Smooth muscle cell (in vitro differentiated cells): ENCODE measurements around the gene CD72. TPM values are rescaled to one million over a fixed set of nuclear protein-coding genes. Genes with fewer than 3 reads are reported as not detected.

Experiments
- DNase-seq: peaks from one replicate; lab custom pipeline; 2025; ENCODE audit not compliant: unreplicated experiment; lab: John Stamatoyannopoulos, UW
- H2AFZ ChIP-seq: fragments of 200-600 bp; sonication (generic); 2 replicates; pipeline ENCODE4 v1.6.0; 2016; ENCODE audit warnings: antibody characterized with exemption, low read depth, mild to moderate bottlenecking
- H3F3A ChIP-seq: fragments of 200-600 bp; sonication (generic); 2 replicates; pipeline ENCODE4 v1.6.0; 2017; ENCODE audit warnings: antibody characterized with exemption, low read depth
- H3K27ac ChIP-seq: fragments of 200-600 bp; sonication (generic); 2 replicates; pipeline ENCODE4 v1.5.1; 2016; ENCODE audit warnings: low read depth, mild to moderate bottlenecking
- H3K27me3 ChIP-seq: fragments of 200-600 bp; sonication (generic); 2 replicates; pipeline ENCODE4 v1.6.1; 2016; ENCODE audit warnings: low read depth, mild to moderate bottlenecking
- H3K36me3 ChIP-seq: fragments of 200-600 bp; sonication (generic); 2 replicates; pipeline ENCODE4 v1.5.1; 2016; ENCODE audit warnings: low read depth
- H3K4me1 ChIP-seq: fragments of 200-600 bp; sonication (generic); 2 replicates; pipeline ENCODE4 v1.5.1; 2016; ENCODE audit warnings: low read depth
- H3K4me2 ChIP-seq: fragments of 200-600 bp; sonication (generic); 2 replicates; pipeline ENCODE4 v1.6.0; 2016; ENCODE audit warnings: mild to moderate bottlenecking
- H3K4me3 ChIP-seq: fragments of 200-600 bp; sonication (generic); 2 replicates; pipeline ENCODE4 v1.5.1; 2016; ENCODE audit warnings: mild to moderate bottlenecking
- H3K79me2 ChIP-seq: fragments of 200-600 bp; sonication (generic); 2 replicates; pipeline ENCODE4 v1.6.0; 2016; ENCODE audit warnings: low read depth, mild to moderate bottlenecking
- H3K9ac ChIP-seq: fragments of 200-600 bp; sonication (generic); 2 replicates; pipeline ENCODE4 v1.6.0; 2016; ENCODE audit warnings: low read depth
- H3K9me3 ChIP-seq: fragments of 200-600 bp; sonication (generic); replicated peaks from 2 replicates; pipeline ENCODE4 v1.5.1; 2016; ENCODE audit warnings: low read depth
- H4K20me1 ChIP-seq: fragments of 200-600 bp; sonication (generic); 2 replicates; pipeline ENCODE4 v1.6.0; 2016; ENCODE audit warnings: low read depth
- WGBS: methylation state at CpG from one replicate; pipeline ENCODE4 v1.1.7; 2016; ENCODE audit warnings: low lambda C conversion rate; 5-methylcytosine and 5-hydroxymethylcytosine counted together
- polyA plus RNA-seq: library from polyadenylated mRNA; unstranded; fragments of >200 nt; fragmentation: Nextera tagmentation; extraction: Ambion mirVana; gene quantifications from 2 replicates; pipeline ENCODE4 v1.2.1, GENCODE V29; 2016
- total RNA-seq: library from RNA; depleted of rRNA; stranded (reverse); fragments of >200 nt; gene quantifications from 2 replicates; pipeline ENCODE4 v1.2.3, GENCODE V29; 2014
- TF ChIP-seq, protein P1 (sequence below): fragments of 200-600 bp; sonication (generic); IDR thresholded peaks from 2 replicates; pipeline ENCODE4 v1.5.1; 2017; ENCODE audit warnings: borderline replicate concordance, mild to moderate bottlenecking, antibody characterized with exemption; ENCODE audit not compliant: insufficient read depth, poor library complexity, severe bottlenecking

CD72 gene
- total and polyA plus RNA-seq, 2 experiments from 2014 or later: 0.45 to 2.9 TPM

DNA sequence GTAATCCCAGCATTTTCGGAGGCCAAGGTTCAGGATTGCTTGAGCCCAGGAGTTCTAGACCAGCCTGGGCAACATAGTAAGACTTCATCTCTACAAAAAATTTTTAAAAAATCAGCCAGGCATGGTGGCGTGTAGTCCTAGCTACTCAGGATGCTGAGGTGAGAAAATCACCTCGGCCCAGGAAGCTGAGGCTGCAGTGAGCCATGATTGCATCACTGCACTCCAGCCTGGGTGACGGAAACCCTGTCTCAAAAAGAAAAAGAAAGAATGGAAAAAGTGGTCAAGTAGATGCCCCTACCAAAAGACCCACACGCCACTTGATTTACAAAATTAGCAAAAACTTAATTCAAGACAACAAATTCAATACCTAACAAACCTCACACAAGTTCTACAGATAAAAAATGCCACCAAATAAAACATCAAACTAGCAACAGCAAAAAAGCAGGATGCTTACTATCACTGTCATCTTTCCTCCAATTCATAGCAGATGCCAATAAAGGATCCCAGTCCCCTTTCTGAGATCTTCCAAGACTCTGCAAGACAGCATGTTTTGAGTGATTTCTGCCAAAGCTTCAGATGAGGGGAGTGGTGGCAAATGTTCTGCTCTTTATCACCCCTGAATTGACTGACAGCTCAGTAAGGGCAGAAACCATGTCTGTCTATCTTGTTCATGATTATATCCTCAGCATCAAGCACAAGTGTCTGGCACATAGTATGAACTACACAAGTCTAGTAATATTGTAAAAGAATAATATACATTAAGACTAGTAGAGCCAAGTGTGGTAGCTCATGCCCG lies 47.3 kb downstream of the CD72 start:
- no peak overlapping the region for H3K4me2 ChIP-seq
- H3K36me3 ChIP-seq: no peaks in the 10 kb centered on the region
- no peak overlapping the region for H2AFZ ChIP-seq
- H3K79me2 ChIP-seq: no peaks in the 10 kb centered on the region
- H4K20me1 ChIP-seq: no peaks in the 10 kb centered on the region
- no peaks in the 10 kb centered on the region for H3K9me3 ChIP-seq
- H3K4me3 ChIP-seq: no peak overlapping the region
- no peak overlapping the region for H3K9ac ChIP-seq
- H3K27me3 ChIP-seq: no peaks in the 10 kb centered on the region
- DNase-seq: no peak
- WGBS: 85% methylated on average over 6 of the region's 6 CpGs
- no peaks in the 10 kb centered on the region for H3F3A ChIP-seq
- no peak overlapping the region for H3K27ac ChIP-seq
- TF ChIP-seq, protein P1, sequence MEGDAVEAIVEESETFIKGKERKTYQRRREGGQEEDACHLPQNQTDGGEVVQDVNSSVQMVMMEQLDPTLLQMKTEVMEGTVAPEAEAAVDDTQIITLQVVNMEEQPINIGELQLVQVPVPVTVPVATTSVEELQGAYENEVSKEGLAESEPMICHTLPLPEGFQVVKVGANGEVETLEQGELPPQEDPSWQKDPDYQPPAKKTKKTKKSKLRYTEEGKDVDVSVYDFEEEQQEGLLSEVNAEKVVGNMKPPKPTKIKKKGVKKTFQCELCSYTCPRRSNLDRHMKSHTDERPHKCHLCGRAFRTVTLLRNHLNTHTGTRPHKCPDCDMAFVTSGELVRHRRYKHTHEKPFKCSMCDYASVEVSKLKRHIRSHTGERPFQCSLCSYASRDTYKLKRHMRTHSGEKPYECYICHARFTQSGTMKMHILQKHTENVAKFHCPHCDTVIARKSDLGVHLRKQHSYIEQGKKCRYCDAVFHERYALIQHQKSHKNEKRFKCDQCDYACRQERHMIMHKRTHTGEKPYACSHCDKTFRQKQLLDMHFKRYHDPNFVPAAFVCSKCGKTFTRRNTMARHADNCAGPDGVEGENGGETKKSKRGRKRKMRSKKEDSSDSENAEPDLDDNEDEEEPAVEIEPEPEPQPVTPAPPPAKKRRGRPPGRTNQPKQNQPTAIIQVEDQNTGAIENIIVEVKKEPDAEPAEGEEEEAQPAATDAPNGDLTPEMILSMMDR: no peak
- no peaks in the 10 kb centered on the region for H3K4me1 ChIP-seq

DNA sequence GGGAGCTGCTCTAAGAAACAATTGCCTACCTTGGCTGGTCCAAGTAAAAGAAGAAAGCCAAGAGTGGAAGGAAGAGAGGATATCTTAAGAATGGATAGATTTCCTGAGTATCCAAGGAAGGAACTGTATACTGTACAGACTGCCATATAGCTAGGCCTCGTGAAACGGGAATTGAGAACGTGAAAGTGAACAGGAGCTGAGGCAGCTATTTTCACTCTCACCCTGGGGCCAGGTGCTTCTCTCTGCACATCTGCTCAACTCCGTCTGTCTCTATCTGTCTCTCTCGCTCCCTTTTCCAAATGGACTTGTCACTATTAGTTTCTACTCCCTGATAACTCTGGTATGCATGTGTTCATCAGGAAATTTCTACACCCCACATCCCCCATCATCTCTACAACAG lies 49.0 kb downstream of the CD72 start:
- Histone ChIP-seq H3F3A (no peaks in the 10 kb centered on the region), H3K4me3 (no peak overlapping the region), H2AFZ (no peak overlapping the region), H3K9me3 (no peaks in the 10 kb centered on the region), H3K4me1 (no peaks in the 10 kb centered on the region), H3K36me3 (no peaks in the 10 kb centered on the region), H4K20me1 (no peaks in the 10 kb centered on the region), H3K9ac (no peak overlapping the region), H3K27me3 (no peaks in the 10 kb centered on the region), H3K79me2 (no peaks in the 10 kb centered on the region), H3K27ac (no peak overlapping the region), H3K4me2 (no peak overlapping the region)
- TF ChIP-seq, protein P1: no peak
- DNase-seq: no peak
- WGBS: 85% methylated on average over 5 of the region's 5 CpGs

DNA sequence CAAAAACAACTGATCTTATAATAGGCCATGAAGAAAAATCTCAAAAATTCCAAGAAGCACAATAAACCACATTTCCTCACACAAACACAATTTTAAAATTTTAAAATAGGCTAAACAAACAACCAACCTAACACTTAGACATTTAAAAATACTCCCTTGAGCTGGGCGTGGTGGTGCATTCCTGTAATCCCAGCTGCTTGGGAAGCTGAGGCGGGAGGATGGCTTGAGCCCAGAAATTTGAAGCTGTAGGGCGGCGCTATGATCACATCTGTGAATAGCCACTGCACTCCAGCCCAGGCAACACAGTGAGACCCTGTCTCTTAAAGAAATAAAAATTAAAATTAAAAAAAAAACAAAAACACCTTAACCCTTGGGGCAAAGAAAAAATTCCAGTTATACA lies 50.0 kb downstream of the CD72 start:
- Histone ChIP-seq H3F3A (no peaks in the 10 kb centered on the region), H3K36me3 (no peaks in the 10 kb centered on the region), H3K9me3 (no peaks in the 10 kb centered on the region), H2AFZ (no peak overlapping the region), H3K4me2 (no peak overlapping the region), H3K79me2 (no peaks in the 10 kb centered on the region), H3K4me3 (no peak overlapping the region), H3K4me1 (no peaks in the 10 kb centered on the region), H3K9ac (no peak overlapping the region), H4K20me1 (no peaks in the 10 kb centered on the region), H3K27ac (no peak overlapping the region), H3K27me3 (no peaks in the 10 kb centered on the region)
- WGBS: 95% methylated on average over 4 of the region's 4 CpGs
- DNase-seq: no peak
- TF ChIP-seq, protein P1: no peak

DNA sequence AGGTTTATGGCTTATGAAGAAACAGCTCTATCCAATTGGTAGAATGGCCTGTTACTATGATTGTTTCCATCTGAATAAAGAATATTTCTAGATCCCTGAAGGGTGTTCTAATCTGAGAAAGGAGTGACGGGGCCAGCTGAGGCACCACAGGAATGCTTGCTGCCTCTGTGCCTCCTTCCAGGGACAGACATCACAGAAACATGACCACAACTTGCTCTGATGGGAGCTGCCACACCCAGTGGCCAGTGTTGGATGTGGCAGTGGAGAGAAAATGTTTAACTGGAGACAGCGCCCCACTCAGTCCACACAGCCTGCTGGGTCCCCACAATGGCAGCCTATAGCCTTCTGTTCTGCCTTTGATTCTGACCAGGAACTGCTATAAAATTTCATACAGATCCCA lies 51.8 kb downstream of the CD72 start:
- Histone ChIP-seq H3K27ac (no peak overlapping the region), H3F3A (no peaks in the 10 kb centered on the region), H3K4me2 (no peak overlapping the region), H3K9ac (no peak overlapping the region), H4K20me1 (no peaks in the 10 kb centered on the region), H3K36me3 (no peaks in the 10 kb centered on the region), H3K4me3 (no peak overlapping the region), H2AFZ (no peak overlapping the region), H3K9me3 (no peaks in the 10 kb centered on the region), H3K79me2 (no peaks in the 10 kb centered on the region), H3K4me1 (no peaks in the 10 kb centered on the region), H3K27me3 (no peaks in the 10 kb centered on the region)
- no peak for DNase-seq
- WGBS: 73% methylated on average over 2 of the region's 2 CpGs
- TF ChIP-seq, protein P1: no peak
